Upper lobe of left lung (tissue), 6 donors: Measurements from ENCODE around the gene CDPF1. TPM values are rescaled to one million over a fixed set of nuclear protein-coding genes. Genes with fewer than 3 reads are reported as not detected.

Experiments used
- ATAC-seq, 2 donors: fragments of 200-7000 bp; cut with Tn5 transposase; one replicate each; pipeline ENCODE4 v1.9.1; 2022; ENCODE audit warnings: mild to moderate bottlenecking in 2 of 2, moderate library complexity in 2 of 2; ENCODE audit not compliant: low FRiP score in 2 of 2
- DNase-seq, 2 donors: peaks; one replicate each; pipeline ENCODE4 v3.0.0-alpha.2; 2019 to 2020
- H3K27ac ChIP-seq, 4 donors: fragments of 200-600 bp; sonication (generic); one replicate each; pipeline ENCODE4 v1.5.1; 2016 to 2019
- H3K27me3 ChIP-seq, 4 donors: fragments of 200-600 bp; sonication (generic); one replicate each; pipeline ENCODE4 v1.5.1; 2017 to 2019
- H3K36me3 ChIP-seq, 4 donors: fragments of 200-600 bp; sonication (generic); one replicate each; pipeline ENCODE4 v1.5.1; 2016 to 2019
- H3K4me1 ChIP-seq, 4 donors: fragments of 200-600 bp; sonication (generic); one replicate each; pipeline ENCODE4 v1.5.1; 2018 to 2019
- H3K4me3 ChIP-seq, 4 donors: fragments of 200-600 bp; sonication (generic); one replicate each; pipeline ENCODE4 v1.5.1; 2017 to 2019; ENCODE audit warnings: mild to moderate bottlenecking in 2 of 4, moderate library complexity in 1 of 4
- H3K9me3 ChIP-seq, 4 donors: fragments of 200-600 bp; sonication (generic); one replicate each; pipeline ENCODE4 v1.5.1; 2018 to 2019
- EP300 ChIP-seq, 4 donors: sonication (generic); formaldehyde crosslinking; IDR thresholded peaks; one replicate each; pipeline ENCODE4 v1.5.1; 2017; ENCODE audit warnings: antibody characterized with exemption in 4 of 4, control low read depth in 2 of 4
- POLR2A ChIP-seq, 4 donors: fragments of 450-650 bp; IDR thresholded peaks; one replicate each; pipeline ENCODE4 v1.5.1; 2016 to 2017; ENCODE audit warnings: antibody characterized with exemption in 4 of 4, mild to moderate bottlenecking in 2 of 4
- POLR2AphosphoS5 ChIP-seq, 2 donors: sonication (generic); formaldehyde crosslinking; IDR thresholded peaks; one replicate each; pipeline ENCODE4 v1.5.1; 2017; ENCODE audit warnings: antibody characterized with exemption in 2 of 2
- WGBS, 2 donors: methylation state at CpG; one replicate each; pipeline ENCODE4 v1.1.5; 2017 to 2018; 5-methylcytosine and 5-hydroxymethylcytosine counted together
- total RNA-seq, 6 donors: library from RNA; depleted of rRNA in 4 of 6; stranded (reverse); fragments of >200 nt in 4 of 6; gene quantifications; one replicate each; pipeline versions ENCODE4 v1.1.0 to v1.2.1, GENCODE V29; 2016 to 2021
- TF ChIP-seq, protein P1 (sequence below), 6 experiments: fragments of 450-650 bp in 4 of 6; fragments of 200-600 bp in 2 of 6; sonication (generic) in 2 of 6; IDR thresholded peaks; one replicate each; pipeline ENCODE4 v1.5.1; 2016 to 2019; ENCODE audit warnings: antibody characterized with exemption in 6 of 6
- donor health status: DM: no; HTN: no; CAD: no; lungs with moderate emphysema.
- donor health status: DM: no; HTN: yes; CAD: no; lungs with severe emphysema.

Gene CDPF1
- total RNA-seq, 6 donors from 2014 or later, result 6.8 to 22.9 (median 11.2) TPM

GRCh38 chr22:46237453-46238124 is 12.5 kb downstream of the CDPF1 start:
- no peak overlapping the region for H3K27ac ChIP-seq

DNA sequence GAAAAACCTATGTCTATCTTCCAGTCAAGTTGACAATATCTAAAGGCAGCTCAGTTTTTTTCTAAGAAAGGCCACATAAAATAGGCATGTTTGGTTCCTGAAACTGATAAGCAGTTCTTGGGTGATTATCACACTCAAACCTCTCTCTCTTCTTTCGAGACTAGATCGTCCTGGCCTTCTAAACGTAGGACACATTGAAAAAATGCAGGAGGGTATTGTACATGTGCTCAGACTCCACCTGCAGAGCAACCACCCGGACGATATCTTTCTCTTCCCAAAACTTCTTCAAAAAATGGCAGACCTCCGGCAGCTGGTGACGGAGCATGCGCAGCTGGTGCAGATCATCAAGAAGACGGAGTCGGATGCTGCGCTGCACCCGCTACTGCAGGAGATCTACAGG is 15.1 kb downstream of the CDPF1 start:
- 93 to 96% methylated on average over 12 of the region's 12 CpGs for WGBS, 2 donors
- no peaks in the 10 kb centered on the region for H3K4me1 ChIP-seq
- no peak overlapping the region for H3K27ac ChIP-seq
- no peak for ATAC-seq
- no peak for DNase-seq
- H3K36me3 ChIP-seq, result peaks cover 0 to 42% (median 21%) of the 10 kb centered on the region in 4 donors
- no peaks in the 10 kb centered on the region for H3K9me3 ChIP-seq
- no peaks in the 10 kb centered on the region for H3K27me3 ChIP-seq
- TF ChIP-seq EP300 (IDR thresholded peaks at IDR 0.05) (no peak), POLR2A (IDR thresholded peaks at IDR 0.05) (no peak), POLR2AphosphoS5 (IDR thresholded peaks at IDR 0.05) (no peak)
- TF ChIP-seq, protein P1, sequence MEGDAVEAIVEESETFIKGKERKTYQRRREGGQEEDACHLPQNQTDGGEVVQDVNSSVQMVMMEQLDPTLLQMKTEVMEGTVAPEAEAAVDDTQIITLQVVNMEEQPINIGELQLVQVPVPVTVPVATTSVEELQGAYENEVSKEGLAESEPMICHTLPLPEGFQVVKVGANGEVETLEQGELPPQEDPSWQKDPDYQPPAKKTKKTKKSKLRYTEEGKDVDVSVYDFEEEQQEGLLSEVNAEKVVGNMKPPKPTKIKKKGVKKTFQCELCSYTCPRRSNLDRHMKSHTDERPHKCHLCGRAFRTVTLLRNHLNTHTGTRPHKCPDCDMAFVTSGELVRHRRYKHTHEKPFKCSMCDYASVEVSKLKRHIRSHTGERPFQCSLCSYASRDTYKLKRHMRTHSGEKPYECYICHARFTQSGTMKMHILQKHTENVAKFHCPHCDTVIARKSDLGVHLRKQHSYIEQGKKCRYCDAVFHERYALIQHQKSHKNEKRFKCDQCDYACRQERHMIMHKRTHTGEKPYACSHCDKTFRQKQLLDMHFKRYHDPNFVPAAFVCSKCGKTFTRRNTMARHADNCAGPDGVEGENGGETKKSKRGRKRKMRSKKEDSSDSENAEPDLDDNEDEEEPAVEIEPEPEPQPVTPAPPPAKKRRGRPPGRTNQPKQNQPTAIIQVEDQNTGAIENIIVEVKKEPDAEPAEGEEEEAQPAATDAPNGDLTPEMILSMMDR (IDR thresholded peaks at IDR 0.05), result no peak
- H3K4me3 ChIP-seq, result no peak overlapping the region

More at GRCh38 chr22:46237453-46238124, 12.5 kb downstream of the CDPF1 start:
- Histone ChIP-seq H3K4me1 (no peaks in the 10 kb centered on the region), H3K9me3 (no peaks in the 10 kb centered on the region), H3K4me3 (no peak overlapping the region), H3K27me3 (no peaks in the 10 kb centered on the region), H3K36me3 (peaks cover 0 to 31% (median 18%) of the 10 kb centered on the region in 4 donors)
- ATAC-seq (no peak), DNase-seq (no peak)
- 85% methylated on average over 11 to 12 of the region's 12 CpGs for WGBS, 2 donors
- TF ChIP-seq, protein P1 (IDR thresholded peaks at IDR 0.05), result no peak
- TF ChIP-seq POLR2AphosphoS5 (IDR thresholded peaks at IDR 0.05) (no peak), POLR2A (IDR thresholded peaks at IDR 0.05) (no peak), EP300 (IDR thresholded peaks at IDR 0.05) (no peak)

GRCh38 chr22:46233231-46233630 is 16.9 kb downstream of the CDPF1 start:
- H3K36me3 ChIP-seq, result peaks cover 0 to 32% (median 15%) of the 10 kb centered on the region in 4 donors

DNA sequence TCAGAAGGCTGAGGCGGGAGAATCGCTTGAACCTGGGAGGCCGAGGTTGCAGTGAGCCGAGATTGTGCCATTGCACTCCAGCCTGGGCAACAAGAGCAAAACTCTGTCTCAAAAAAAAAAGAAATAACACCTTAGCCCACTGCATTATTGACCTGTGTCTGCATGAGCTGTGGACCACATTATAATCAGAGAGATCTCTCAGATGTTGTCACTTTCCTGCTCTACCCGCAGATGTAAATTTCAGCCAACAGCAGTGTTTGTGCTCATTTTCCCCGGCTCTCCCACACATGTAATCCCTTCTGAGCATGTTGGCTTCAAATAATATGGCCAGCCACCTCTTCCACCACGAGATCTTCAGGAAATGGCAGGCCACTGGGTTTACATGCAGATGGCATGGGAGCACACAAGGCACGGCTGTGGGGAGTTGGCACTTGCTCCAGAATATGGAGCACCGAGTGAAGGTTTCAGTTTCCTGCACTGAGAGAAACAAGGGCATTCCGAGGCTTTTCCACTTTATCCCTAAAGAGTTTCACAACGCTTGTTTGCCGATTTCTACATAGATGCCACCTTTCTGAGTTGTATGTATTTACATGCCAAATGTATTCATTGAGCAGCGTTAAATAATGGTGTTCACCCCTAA is 19.7 kb downstream of the CDPF1 start:
- H3K27me3 ChIP-seq, result no peaks in the 10 kb centered on the region
- no peaks in the 10 kb centered on the region for H3K9me3 ChIP-seq
- H3K4me1 ChIP-seq, result no peaks in the 10 kb centered on the region
- no peak overlapping the region for H3K4me3 ChIP-seq
- WGBS, 2 donors, result 87 to 89% methylated on average over 13 of the region's 13 CpGs
- peaks cover 0 to 14% (median 7%) of the 10 kb centered on the region in 4 donors for H3K36me3 ChIP-seq
- no peak overlapping the region for H3K27ac ChIP-seq
- DNase-seq (no peak), ATAC-seq (no peak)
- TF ChIP-seq POLR2A (IDR thresholded peaks at IDR 0.05), result no peak
- no peak for TF ChIP-seq POLR2AphosphoS5 (IDR thresholded peaks at IDR 0.05)
- no peak for TF ChIP-seq EP300 (IDR thresholded peaks at IDR 0.05)
- TF ChIP-seq, protein P1 (IDR thresholded peaks at IDR 0.05), result no peak

More at GRCh38 chr22:46233231-46233630, 16.9 kb downstream of the CDPF1 start:
- Histone ChIP-seq H3K4me3 (no peak overlapping the region), H3K27ac (no peak overlapping the region), H3K9me3 (no peaks in the 10 kb centered on the region), H3K27me3 (no peaks in the 10 kb centered on the region), H3K4me1 (no peaks in the 10 kb centered on the region)
- 68 to 77% methylated on average over 8 to 9 of the region's 9 CpGs for WGBS, 2 donors
- TF ChIP-seq POLR2A (IDR thresholded peaks at IDR 0.05) (no peak), EP300 (IDR thresholded peaks at IDR 0.05) (no peak), POLR2AphosphoS5 (IDR thresholded peaks at IDR 0.05) (no peak)
- TF ChIP-seq, protein P1 (IDR thresholded peaks at IDR 0.05), result no peak
- peak; percentile 43 to 49 for ATAC-seq
- DNase-seq, result peak in 1 of 2 donors; percentile 36
